K562 (cell line): ENCODE measurements around the gene RNF34. TPM values are rescaled to one million over a fixed set of nuclear protein-coding genes. Genes with fewer than 3 reads are reported as not detected.

ENCODE experiments used
- ARID2 ChIP-seq: fragments of 450-650 bp; IDR thresholded peaks from 2 replicates; pipeline ENCODE4 v1.6.1; 2017; ENCODE audit warnings: antibody characterized with exemption, mild to moderate bottlenecking
- CEBPB ChIP-seq: fragments of 450-650 bp; IDR thresholded peaks from 2 replicates; pipeline ENCODE4 v1.6.1; 2016; ENCODE audit warnings: missing genetic modification characterization, missing compliant biosample characterization
- CHD4 ChIP-seq: fragments of 200-600 bp; sonication (generic); IDR thresholded peaks from 3 replicates; pipeline ENCODE4 v1.6.1; 2012; ENCODE audit warnings: low read depth, mild to moderate bottlenecking, mixed read lengths, low read length, inconsistent platforms; ENCODE audit not compliant: insufficient read depth, insufficient replicate concordance, poor library complexity, severe bottlenecking
- ETV5 ChIP-seq: sonication (generic); formaldehyde crosslinking; IDR thresholded peaks from 2 replicates; pipeline ENCODE4 v1.4.0; 2020; ENCODE audit warnings: low read depth, mild to moderate bottlenecking, missing genetic modification reagents
- FIP1L1 ChIP-seq: fragments of 200-400 bp; formaldehyde crosslinking; IDR thresholded peaks from 2 replicates; pipeline ENCODE4 v1.6.1; 2018; ENCODE audit warnings: mild to moderate bottlenecking, low read depth, low read length; ENCODE audit not compliant: poor library complexity, severe bottlenecking
- FOXJ3 ChIP-seq: sonication (generic); formaldehyde crosslinking; IDR thresholded peaks from 2 replicates; pipeline ENCODE4 v1.4.0; 2020; ENCODE audit warnings: mild to moderate bottlenecking, missing genetic modification reagents
- POLR2A ChIP-seq: fragments of 450-650 bp; conservative IDR thresholded peaks from 2 replicates; pipeline ENCODE4 v1.6.1; 2016
- SMAD3 ChIP-seq: fragments of 450-650 bp; formaldehyde crosslinking; conservative IDR thresholded peaks from 2 replicates; pipeline ENCODE4 v1.4.0; 2020; ENCODE audit warnings: mild to moderate bottlenecking
- ZNF174 ChIP-seq: fragments of 250-450 bp; sonication (Bioruptor Pico); IDR thresholded peaks from 2 replicates; pipeline ENCODE4 v1.4.0; 2020; ENCODE audit warnings: mild to moderate bottlenecking
- ZZZ3 ChIP-seq: fragments of 450-650 bp; IDR thresholded peaks from 2 replicates; pipeline ENCODE4 v1.6.1; 2016; ENCODE audit warnings: antibody characterized with exemption, mild to moderate bottlenecking, moderate library complexity
- polyA plus RNA-seq, 8 experiments: library from polyadenylated mRNA; depleted of rRNA in 4 of 8; stranded (reverse) in 5 of 8; unstranded in 3 of 8; fragments of >200 nt; fragmentation: Nextera tagmentation in 2 of 8; fragmentation: Illumina TruSeq in 1 of 8; extraction: Ambion mirVana in 2 of 8; extraction: Trizol in 1 of 8; gene quantifications; 2 replicates each; pipeline versions ENCODE4 v1.2.1 to v1.2.3, GENCODE V29; 2011 to 2014; ENCODE audit warnings: inconsistent platforms in 1 of 8, missing spikeins in 1 of 8
- total RNA-seq, 7 experiments: library from RNA; depleted of rRNA in 6 of 7; stranded (reverse); fragments of >200 nt in 6 of 7; fragmentation: Illumina TruSeq in 2 of 7; extraction: Trizol in 2 of 7; gene quantifications; 2 replicates each; pipeline versions ENCODE4 v1.2.1 to v1.2.3, GENCODE V29; 2011 to 2021; ENCODE audit warnings: low replicate concordance in 1 of 7
- TF ChIP-seq, protein P1 (sequence below): sonication (generic); formaldehyde crosslinking; IDR thresholded peaks from 2 replicates; pipeline ENCODE4 v1.8.0; 2023; ENCODE audit warnings: mild to moderate bottlenecking, missing genetic modification reagents
- TF ChIP-seq, protein P2 (sequence below), 2 experiments: fragments of 450-650 bp; formaldehyde crosslinking in 1 of 2; IDR thresholded peaks; 2 replicates each; pipeline versions ENCODE4 v1.4.0 to v1.6.1; 2014 to 2020; ENCODE audit warnings: mild to moderate bottlenecking in 2 of 2, borderline replicate concordance in 1 of 2, low read depth in 1 of 2
- TF ChIP-seq, protein P3 (sequence below): fragments of 450-650 bp; formaldehyde crosslinking; IDR thresholded peaks from 2 replicates; pipeline ENCODE4 v1.4.0; 2022; ENCODE audit warnings: missing genetic modification characterization

Gene RNF34
- total and polyA plus RNA-seq, 9 of the 15 experiments (the other 6 are each of a cell fraction or from before 2014, with no cell fraction given) = 41.7 to 88.9 (median 54.1) TPM

DNA sequence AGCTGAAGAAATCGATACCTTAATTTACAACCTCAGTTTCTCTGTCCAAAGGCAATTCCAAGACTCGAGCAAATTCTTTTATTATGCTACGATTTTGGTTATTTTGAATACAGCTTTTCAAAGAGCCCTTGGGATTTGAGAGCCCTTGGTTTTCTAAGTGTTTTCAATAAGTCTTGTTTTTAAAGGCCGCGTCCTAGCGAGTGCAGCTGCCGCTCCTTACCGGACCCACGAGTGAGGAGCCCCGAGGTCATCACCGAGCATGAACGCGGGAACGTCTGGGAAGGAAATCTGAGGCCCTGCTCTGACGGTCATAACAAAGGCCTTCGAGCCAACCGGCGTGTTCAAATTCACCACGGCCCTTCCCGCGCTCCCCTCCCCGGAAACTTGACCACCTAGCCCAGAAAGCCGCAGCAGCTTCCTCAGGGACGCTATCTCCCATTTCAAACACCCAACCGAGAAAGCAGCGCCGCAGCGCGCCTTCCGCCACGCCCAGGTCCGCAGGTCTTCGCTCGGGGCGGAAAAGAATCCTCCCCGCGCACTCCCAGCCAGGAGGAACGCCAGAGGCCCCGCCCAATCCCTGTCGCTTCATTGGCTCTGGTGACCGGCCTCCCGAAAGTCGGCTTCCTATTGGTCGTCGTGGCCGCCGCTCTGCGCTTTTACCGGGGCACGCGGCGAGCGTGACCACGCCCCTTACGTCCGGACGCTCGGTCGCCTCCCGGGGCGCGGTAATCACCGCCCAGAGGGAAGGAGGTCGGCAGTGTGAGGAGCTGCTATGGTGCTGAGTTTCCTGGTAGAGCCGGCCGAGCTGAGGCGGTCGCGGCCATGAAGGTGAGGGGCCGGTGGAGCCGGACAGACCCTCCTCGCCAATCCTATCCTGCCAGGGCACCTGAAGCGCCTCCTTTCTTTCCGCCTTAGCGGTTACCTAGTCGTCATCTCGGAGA is at the start of gene RNF34 (continued):
- TF ChIP-seq, protein P1, sequence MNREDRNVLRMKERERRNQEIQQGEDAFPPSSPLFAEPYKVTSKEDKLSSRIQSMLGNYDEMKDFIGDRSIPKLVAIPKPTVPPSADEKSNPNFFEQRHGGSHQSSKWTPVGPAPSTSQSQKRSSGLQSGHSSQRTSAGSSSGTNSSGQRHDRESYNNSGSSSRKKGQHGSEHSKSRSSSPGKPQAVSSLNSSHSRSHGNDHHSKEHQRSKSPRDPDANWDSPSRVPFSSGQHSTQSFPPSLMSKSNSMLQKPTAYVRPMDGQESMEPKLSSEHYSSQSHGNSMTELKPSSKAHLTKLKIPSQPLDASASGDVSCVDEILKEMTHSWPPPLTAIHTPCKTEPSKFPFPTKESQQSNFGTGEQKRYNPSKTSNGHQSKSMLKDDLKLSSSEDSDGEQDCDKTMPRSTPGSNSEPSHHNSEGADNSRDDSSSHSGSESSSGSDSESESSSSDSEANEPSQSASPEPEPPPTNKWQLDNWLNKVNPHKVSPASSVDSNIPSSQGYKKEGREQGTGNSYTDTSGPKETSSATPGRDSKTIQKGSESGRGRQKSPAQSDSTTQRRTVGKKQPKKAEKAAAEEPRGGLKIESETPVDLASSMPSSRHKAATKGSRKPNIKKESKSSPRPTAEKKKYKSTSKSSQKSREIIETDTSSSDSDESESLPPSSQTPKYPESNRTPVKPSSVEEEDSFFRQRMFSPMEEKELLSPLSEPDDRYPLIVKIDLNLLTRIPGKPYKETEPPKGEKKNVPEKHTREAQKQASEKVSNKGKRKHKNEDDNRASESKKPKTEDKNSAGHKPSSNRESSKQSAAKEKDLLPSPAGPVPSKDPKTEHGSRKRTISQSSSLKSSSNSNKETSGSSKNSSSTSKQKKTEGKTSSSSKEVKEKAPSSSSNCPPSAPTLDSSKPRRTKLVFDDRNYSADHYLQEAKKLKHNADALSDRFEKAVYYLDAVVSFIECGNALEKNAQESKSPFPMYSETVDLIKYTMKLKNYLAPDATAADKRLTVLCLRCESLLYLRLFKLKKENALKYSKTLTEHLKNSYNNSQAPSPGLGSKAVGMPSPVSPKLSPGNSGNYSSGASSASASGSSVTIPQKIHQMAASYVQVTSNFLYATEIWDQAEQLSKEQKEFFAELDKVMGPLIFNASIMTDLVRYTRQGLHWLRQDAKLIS (CRISPR knock-in tag) = peak; percentile 74
- TF ChIP-seq, protein P2, sequence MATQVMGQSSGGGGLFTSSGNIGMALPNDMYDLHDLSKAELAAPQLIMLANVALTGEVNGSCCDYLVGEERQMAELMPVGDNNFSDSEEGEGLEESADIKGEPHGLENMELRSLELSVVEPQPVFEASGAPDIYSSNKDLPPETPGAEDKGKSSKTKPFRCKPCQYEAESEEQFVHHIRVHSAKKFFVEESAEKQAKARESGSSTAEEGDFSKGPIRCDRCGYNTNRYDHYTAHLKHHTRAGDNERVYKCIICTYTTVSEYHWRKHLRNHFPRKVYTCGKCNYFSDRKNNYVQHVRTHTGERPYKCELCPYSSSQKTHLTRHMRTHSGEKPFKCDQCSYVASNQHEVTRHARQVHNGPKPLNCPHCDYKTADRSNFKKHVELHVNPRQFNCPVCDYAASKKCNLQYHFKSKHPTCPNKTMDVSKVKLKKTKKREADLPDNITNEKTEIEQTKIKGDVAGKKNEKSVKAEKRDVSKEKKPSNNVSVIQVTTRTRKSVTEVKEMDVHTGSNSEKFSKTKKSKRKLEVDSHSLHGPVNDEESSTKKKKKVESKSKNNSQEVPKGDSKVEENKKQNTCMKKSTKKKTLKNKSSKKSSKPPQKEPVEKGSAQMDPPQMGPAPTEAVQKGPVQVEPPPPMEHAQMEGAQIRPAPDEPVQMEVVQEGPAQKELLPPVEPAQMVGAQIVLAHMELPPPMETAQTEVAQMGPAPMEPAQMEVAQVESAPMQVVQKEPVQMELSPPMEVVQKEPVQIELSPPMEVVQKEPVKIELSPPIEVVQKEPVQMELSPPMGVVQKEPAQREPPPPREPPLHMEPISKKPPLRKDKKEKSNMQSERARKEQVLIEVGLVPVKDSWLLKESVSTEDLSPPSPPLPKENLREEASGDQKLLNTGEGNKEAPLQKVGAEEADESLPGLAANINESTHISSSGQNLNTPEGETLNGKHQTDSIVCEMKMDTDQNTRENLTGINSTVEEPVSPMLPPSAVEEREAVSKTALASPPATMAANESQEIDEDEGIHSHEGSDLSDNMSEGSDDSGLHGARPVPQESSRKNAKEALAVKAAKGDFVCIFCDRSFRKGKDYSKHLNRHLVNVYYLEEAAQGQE (IDR thresholded peaks at IDR 0.05; ENCODE audit: borderline replicate concordance) = no peak
- TF ChIP-seq, protein P2 (CRISPR knock-in tag; IDR thresholded peaks at IDR 0.05; ENCODE audit: low read depth) = 0 out of 2 replicates have a peak, but pooled peaks have one; percentile 41
- no peak for TF ChIP-seq CEBPB (tag)
- TF ChIP-seq ZNF174 (CRISPR knock-in tag) = no peak
- no peak for TF ChIP-seq ZZZ3
- no peak for TF ChIP-seq FIP1L1
- peak; percentile 29; the same call in 1 of the 2 replicates for TF ChIP-seq ETV5 (CRISPR knock-in tag)
- TF ChIP-seq ARID2 = no peak
- TF ChIP-seq SMAD3 (CRISPR knock-in tag) = 0 out of 2 replicates have a peak, but pooled peaks have one; percentile 56
- TF ChIP-seq FOXJ3 (CRISPR knock-in tag) = no peak
- TF ChIP-seq CHD4 = no peak
- TF ChIP-seq, protein P3, sequence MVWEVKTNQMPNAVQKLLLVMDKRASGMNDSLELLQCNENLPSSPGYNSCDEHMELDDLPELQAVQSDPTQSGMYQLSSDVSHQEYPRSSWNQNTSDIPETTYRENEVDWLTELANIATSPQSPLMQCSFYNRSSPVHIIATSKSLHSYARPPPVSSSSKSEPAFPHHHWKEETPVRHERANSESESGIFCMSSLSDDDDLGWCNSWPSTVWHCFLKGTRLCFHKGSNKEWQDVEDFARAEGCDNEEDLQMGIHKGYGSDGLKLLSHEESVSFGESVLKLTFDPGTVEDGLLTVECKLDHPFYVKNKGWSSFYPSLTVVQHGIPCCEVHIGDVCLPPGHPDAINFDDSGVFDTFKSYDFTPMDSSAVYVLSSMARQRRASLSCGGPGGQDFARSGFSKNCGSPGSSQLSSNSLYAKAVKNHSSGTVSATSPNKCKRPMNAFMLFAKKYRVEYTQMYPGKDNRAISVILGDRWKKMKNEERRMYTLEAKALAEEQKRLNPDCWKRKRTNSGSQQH = no peak
- peak; percentile 98 for TF ChIP-seq POLR2A
